ENCODE results near the gene RPL18A.
"Not testable (repeated sequence)": the region's sequence is repeated elsewhere in the genome, so short reads cannot be mapped to it uniquely, and the experiment has no call there.

Gene RPL18A

DNA sequence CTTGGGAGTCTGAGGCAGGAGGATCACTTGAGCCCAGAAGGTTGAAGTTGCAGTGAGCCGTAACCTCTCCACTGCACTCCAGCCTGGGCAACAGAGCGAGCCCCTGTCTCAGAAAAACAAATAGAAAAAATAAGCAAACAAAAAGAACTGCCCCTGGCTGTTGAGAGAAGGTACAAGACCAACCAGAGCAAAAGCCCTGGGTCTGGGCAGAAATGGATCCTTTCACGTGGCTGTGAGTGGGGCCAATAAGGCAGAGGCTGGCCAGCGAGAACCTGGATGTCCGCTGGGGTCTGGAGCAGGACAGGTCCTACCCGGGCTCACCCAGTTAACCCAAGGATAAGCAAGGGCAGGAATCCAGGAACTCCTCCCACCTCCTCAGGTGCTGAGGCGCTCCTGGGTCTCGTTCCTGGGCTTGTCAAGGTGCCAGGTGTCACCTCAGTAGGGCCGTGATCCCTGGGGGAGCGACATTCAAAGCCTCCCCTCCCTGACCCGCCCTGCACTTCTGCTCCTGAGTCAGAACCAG, 7.3 kb downstream of the RPL18A start:
- DNase-seq (ENCODE audit: low read depth), result no peak

DNA sequence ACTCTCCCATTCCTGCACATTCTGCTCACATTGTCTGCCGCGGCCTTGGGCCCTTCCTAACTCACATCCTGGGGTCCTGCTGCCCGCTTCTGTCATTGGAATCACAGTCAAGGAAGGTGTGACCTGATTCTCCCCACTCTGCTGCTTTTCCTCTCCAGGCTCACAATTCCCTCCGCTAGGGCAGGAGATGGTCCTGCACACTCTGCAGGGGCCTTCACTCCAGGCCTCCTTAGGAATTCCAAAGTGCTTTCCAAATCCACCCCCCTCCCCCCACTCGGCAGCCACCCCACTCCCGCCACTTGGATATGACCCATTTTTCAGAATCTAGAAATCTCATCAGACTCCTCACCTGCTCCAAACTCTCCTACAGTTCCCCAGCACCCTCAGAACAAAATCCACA, 9.0 kb downstream of the RPL18A start:
- no peak for DNase-seq (ENCODE audit: low read depth)

DNA sequence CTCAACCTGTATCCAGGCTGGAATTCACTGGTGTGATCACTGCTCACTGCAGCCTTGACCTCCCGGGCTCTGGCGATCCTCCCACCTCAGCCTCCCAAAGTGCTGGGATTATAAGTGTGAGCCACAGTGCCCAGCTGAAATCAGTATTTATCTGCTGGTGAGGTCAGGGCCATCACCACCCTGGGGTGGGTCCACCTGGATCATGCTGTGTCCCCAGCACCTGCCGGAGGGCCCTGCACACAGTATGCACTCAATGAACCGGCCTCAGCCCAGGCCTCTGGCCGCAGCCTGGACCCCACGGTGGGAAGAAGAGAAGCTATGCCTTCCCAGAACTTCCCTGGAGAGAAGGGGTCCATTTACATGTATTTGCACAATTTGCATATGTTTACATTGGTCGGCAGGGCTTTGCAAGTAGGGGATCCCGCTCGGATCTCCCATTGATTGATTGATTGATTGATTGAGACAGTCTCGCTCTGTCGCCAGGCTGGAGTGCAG, 9.5 kb downstream of the RPL18A start:
- DNase-seq (ENCODE audit: low read depth), result no peak

DNA sequence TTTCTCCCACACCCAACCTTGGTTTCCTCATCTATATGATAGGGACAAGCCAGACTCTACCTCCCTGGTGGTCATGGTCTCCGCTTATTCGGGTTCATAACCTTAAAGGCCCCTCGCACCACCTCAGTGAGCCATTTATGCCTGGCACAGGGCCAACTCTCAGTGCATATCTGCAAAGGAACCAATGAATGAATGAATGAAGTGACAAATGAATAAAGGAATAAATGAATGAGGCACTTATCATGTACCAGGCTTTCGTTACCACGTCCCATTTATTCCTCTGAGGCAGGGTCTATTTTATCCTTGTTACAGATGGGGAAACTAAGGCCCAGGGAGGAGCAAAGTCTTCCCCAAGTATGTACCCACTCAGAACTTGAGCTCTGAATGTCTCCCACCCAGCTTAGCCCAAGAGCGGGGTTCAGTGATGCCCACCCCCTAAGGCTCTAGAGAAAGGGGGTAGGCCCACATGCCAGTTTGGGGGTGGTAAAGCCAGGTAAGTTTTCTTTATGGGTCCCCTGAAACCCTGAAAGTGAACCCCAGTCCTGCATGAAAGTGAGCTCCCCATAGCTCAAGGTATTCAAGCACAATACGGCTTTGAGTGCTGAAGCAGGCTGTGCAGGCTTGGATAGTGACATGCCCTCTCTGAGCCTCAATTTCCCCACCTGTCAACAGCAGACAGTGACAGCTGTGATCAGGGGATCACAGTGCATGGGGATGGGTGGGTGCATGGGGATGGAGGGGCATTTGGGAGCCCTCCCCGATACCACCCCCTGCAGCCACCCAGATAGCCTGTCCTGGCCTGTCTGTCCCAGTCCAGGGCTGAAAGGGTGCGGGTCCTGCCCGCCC, 11.5 kb downstream of the RPL18A start:
- no peak for DNase-seq (ENCODE audit: low read depth)

DNA sequence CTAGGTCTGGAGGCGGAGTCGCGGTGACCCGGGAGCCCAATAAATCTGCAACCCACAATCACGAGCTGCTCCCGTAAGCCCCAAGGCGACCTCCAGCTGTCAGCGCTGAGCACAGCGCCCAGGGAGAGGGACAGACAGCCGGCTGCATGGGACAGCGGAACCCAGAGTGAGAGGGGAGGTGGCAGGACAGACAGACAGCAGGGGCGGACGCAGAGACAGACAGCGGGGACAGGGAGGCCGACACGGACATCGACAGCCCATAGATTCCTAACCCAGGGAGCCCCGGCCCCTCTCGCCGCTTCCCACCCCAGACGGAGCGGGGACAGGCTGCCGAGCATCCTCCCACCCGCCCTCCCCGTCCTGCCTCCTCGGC, 12.2 kb downstream of the RPL18A start, which contains the start of gene SLC5A5:
TSS of gene SLC5A5 (plus strand) at position 68 of the 373 bp plus-strand sequence. CDS start 375 bp downstream, outside the sequence.
- DNase-seq (ENCODE audit: low read depth), result no peak

- DNase-seq (ENCODE audit: low read depth), result no peak
Measured at GRCh38 chr19:17872251-17873001, 12.7 kb downstream of the RPL18A start.

- no peak for DNase-seq (ENCODE audit: low read depth)
Measured at GRCh38 chr19:17873786-17874757, 14.4 kb downstream of the RPL18A start.

- DNase-seq (ENCODE audit: low read depth), result no peak
Measured at GRCh38 chr19:17874758-17875135, 15.0 kb downstream of the RPL18A start.

DNA sequence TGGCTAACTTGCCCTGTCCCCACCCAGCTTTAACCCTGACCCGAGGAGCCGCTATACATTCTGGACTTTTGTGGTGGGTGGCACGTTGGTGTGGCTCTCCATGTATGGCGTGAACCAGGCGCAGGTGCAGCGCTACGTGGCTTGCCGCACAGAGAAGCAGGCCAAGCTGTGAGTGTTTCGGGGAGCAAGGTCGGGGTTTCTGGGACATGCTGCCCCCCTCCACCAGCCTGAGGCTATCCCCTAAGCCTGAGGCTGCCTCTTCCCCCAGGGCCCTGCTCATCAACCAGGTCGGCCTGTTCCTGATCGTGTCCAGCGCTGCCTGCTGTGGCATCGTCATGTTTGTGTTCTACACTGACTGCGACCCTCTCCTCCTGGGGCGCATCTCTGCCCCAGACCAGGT, 18.0 kb downstream of the RPL18A start:
- no peak for DNase-seq (ENCODE audit: low read depth)

GRCh38 chr19:17879466-17879865, 19.8 kb downstream of the RPL18A start:
- DNase-seq (ENCODE audit: low read depth), result no peak

- no peak for DNase-seq (ENCODE audit: low read depth)
Measured at GRCh38 chr19:17881701-17882100, 22.0 kb downstream of the RPL18A start.

- DNase-seq (ENCODE audit: low read depth), result no peak
Measured at GRCh38 chr19:17883627-17884410, 24.1 kb downstream of the RPL18A start.

GRCh38 chr19:17886515-17886914, 26.8 kb downstream of the RPL18A start:
- no peak for DNase-seq (ENCODE audit: low read depth)

DNA sequence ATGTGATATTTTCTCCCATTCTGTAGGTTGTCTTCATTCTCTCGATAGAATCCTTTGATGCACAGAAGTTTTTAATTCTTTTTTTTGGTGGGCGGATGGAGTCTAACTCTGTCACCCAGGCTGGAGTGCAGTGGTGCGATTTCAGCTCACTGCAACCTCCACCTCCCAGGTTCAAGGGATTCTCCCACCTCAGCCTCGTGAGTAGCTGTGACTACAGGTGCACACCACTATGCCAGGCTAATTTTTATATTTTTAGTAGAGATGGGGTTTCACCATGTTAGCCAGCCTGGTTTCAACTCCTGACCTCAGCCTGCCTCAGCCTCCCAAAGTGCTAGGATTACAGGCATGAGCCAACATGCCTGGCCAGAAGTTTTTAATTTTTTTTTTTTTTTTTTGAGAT, 27.5 kb downstream of the RPL18A start:
- DNase-seq (ENCODE audit: low read depth), result not testable (repeated sequence)

DNA sequence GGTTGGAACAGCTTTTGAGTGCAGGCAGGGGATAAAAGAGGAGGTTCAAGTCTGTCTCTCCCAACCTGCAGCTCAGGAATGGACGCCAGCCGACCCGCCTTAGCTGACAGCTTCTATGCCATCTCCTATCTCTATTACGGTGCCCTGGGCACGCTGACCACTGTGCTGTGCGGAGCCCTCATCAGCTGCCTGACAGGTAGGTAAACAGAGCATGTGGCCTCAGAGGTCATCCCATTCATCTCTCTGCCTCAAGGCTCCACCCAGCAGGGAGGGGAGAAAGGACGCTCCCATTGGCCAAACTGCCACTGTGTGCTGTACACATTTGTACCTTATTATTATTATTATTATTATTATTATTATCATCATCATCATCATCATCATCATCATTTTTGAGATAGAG, 28.6 kb downstream of the RPL18A start:
- DNase-seq (ENCODE audit: low read depth), result no peak

GRCh38 chr19:17889609-17890214, 30.0 kb downstream of the RPL18A start:
- no peak for DNase-seq (ENCODE audit: low read depth)

DNA sequence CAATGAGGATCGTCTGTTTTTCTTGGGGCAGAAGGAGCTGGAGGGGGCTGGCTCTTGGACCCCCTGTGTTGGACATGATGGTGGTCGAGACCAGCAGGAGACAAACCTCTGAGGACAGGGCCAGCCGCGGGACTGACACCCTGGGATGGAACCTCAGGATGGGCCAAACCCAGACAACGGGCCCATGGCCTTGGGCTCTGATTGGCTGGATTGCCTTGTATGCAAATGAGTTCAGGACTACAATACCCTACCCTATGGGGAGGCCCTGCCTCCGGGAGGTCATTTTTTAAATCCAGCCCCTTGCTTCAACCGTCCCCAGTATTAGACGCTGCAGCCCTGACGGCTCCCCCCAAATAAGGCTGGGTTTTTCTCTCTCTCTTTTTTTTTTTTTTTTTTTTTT, 34.1 kb downstream of the RPL18A start:
- DNase-seq (ENCODE audit: low read depth), result no peak

GRCh38 chr19:17902701-17903100, 43.0 kb downstream of the RPL18A start:
- DNase-seq (ENCODE audit: low read depth), result no peak

- no peak for DNase-seq (ENCODE audit: low read depth)
Measured at GRCh38 chr19:17908244-17908643, 48.5 kb downstream of the RPL18A start.

GRCh38 chr19:17909003-17909732, 49.5 kb downstream of the RPL18A start:
- DNase-seq (ENCODE audit: low read depth), result no peak
